ENCODE results near the gene PIK3CD. TPM values are rescaled to one million over a fixed set of nuclear protein-coding genes. Genes with fewer than 3 reads are reported as not detected.

The PIK3CD gene
- total and polyA plus RNA-seq, 10 of the 15 experiments (the other 5 are each of a cell fraction or from before 2014, with no cell fraction given) = 7.0 to 101 (median 51.1) TPM

DNA sequence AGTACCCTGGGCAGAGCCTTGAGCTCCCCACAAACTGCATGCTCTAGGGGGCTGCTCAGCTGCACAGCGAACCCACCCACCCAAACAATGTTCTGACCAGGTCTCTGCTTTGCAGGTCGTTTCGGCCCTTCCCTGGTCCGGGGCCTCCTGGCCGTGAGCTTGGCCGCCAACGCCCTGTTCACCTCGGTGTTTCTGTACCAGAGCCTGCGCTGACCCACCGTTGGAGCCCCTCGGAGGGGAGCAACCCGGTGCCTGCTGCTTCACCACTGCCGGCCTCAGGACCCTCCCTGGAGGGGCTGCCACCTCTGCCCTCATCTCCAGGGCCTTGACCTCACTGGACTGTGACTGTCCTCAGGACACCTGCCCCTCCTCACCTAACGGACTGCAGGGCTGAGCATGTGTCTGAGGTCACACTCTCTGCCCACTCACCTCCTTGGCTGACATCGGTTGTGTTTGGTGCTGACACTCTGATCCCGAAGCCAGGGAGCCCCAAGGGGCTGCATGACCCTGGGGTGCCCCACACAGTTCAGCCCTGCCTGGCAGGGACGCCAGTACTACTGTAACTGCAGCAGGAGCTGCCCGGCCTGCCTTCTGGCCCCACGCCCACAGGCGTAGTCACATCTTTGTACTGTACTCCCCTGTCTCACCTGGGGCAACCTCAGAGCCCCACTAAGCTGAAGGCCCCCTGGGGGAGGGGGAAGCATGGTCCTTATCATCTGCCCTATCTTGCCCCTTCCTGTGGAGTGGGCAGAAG lies 38.5 kb upstream of the PIK3CD start (continued):
- TF ChIP-seq, protein P1, sequence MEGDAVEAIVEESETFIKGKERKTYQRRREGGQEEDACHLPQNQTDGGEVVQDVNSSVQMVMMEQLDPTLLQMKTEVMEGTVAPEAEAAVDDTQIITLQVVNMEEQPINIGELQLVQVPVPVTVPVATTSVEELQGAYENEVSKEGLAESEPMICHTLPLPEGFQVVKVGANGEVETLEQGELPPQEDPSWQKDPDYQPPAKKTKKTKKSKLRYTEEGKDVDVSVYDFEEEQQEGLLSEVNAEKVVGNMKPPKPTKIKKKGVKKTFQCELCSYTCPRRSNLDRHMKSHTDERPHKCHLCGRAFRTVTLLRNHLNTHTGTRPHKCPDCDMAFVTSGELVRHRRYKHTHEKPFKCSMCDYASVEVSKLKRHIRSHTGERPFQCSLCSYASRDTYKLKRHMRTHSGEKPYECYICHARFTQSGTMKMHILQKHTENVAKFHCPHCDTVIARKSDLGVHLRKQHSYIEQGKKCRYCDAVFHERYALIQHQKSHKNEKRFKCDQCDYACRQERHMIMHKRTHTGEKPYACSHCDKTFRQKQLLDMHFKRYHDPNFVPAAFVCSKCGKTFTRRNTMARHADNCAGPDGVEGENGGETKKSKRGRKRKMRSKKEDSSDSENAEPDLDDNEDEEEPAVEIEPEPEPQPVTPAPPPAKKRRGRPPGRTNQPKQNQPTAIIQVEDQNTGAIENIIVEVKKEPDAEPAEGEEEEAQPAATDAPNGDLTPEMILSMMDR (IDR thresholded peaks at IDR 0.05 in 2 of 3, conservative IDR thresholded peaks at IDR 0.05 in 1 of 3; ENCODE audit: control insufficient read depth in 2 of 3, extremely low read depth in 1 of 3, insufficient read depth in 1 of 3, low read depth in 3 of 3, low read length in 3 of 3) = no peak
- no peak for TF ChIP-seq ZNF207 (IDR thresholded peaks at IDR 0.05; ENCODE audit: borderline replicate concordance)
- TF ChIP-seq SMC3 (IDR thresholded peaks at IDR 0.05; ENCODE audit: borderline replicate concordance, low read length) = no peak
- no peak for TF ChIP-seq TBL1XR1 (IDR thresholded peaks at IDR 0.05; ENCODE audit: low read depth, low read length)
- TF ChIP-seq ASH2L (IDR thresholded peaks at IDR 0.05; ENCODE audit: borderline replicate concordance, low read depth) = no peak
- no peak for TF ChIP-seq ATF7 (IDR thresholded peaks at IDR 0.05; ENCODE audit: low read depth)

DNA sequence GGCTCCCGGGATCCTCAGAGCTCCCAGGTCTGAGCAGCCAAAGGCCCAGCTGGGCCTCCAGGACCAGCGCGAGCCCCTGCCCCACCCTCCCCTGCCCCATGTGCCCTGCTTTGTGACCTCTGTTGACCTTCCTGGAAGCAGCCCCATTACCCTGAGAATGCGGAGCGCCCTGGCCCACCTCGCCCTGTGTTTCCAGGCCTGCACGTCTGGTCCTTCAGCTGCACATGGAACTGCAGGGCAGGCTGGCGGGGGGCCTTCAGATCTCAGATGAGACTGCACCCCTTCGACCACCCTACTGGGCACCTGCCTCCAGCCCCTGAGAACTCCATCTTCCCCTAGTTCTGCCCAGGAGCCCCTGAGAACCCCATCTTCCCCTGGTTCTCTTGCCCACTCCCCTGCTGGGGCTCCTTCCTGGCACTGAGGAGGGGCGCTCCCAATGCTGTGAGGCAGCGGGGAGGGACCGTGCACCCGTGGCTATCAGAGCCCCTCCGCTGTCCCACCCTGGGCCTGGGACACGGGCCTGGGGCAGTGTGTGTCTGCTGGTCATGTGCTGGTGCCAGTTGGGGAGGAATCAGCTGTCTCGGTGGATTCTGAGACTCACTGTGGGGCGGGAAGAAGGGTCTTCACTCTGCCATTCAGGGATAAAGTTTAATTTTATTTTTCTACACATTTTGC lies 37.8 kb upstream of the PIK3CD start:
- SMC1A ChIA-PET (ENCODE audit: uncharacterized antibody, unreplicated experiment) = interaction anchor here (0.6 to 2.8 kb wide), 2 partner anchors 168 to 254 kb away, joined by 3 to 9 read pairs; no protein-coding TSS in a partner anchor
- CTCF ChIA-PET = interaction anchor here (2.3 to 4.7 kb wide), 4 partner anchors 12 to 251 kb away, joined by 12 to 42 read pairs (median 24); no protein-coding TSS in a partner anchor
- WGBS (ENCODE audit: insufficient coverage, insufficient replicate concordance, low lambda C conversion rate, missing lambda C conversion rate) = 88% methylated on average over 14 of the region's 17 CpGs
- H3K27ac ChIP-seq (ENCODE audit: control insufficient read depth, insufficient read depth) = no peak overlapping the region
- H3K27me3 ChIP-seq (replicated peaks in 1 of 2; ENCODE audit: control insufficient read depth in 2 of 2, insufficient read depth in 2 of 2, low read length in 1 of 2) = no peaks in the 10 kb centered on the region
- no peak overlapping the region for H3K9ac ChIP-seq (ENCODE audit: control insufficient read depth, insufficient read depth, low read length)
- H3K79me2 ChIP-seq (ENCODE audit: control insufficient read depth, insufficient read depth, low read length) = no peaks in the 10 kb centered on the region
- H3K4me2 ChIP-seq (ENCODE audit: control insufficient read depth, insufficient read depth) = no peak overlapping the region
- H3K4me1 ChIP-seq (ENCODE audit: control insufficient read depth, insufficient read depth, low read length) = no peaks in the 10 kb centered on the region
- POLR2A ChIA-PET = no interaction called here
- RAD21 ChIA-PET (ENCODE audit: unreplicated experiment) = interaction anchor here (1.3 to 5.1 kb wide), 2 partner anchors 14 to 168 kb away, joined by 3 to 51 read pairs; no protein-coding TSS in a partner anchor
- no peaks in the 10 kb centered on the region for H4K20me1 ChIP-seq (ENCODE audit: control insufficient read depth, insufficient read depth)
- no peak overlapping the region for H2AFZ ChIP-seq (ENCODE audit: control insufficient read depth, low read depth, low read length)
- BruUV-seq (replicated peaks) = no TSS peak
- H3K4me3 ChIP-seq = no peak overlapping the region
- peaks cover 3 to 13% of the 10 kb centered on the region in 2 experiments; a peak in 3 of 4 replicates for H3K36me3 ChIP-seq (ENCODE audit: control insufficient read depth in 2 of 2, insufficient read depth in 2 of 2, low read length in 1 of 2)
- in situ Hi-C loops (cut with MboI) (no loop called here), intact Hi-C loops (cut with micrococcal nuclease; ENCODE audit: unreplicated experiment) (no loop called here)
- no peaks in the 10 kb centered on the region for H3K9me3 ChIP-seq (replicated peaks; ENCODE audit: control insufficient read depth, insufficient read depth, low read length)
- no peak for DNase-seq (ENCODE audit: low read depth, low spot score)
- FAIRE-seq = no peak
- no peak for ATAC-seq
- TF ChIP-seq ASH2L (IDR thresholded peaks at IDR 0.05; ENCODE audit: borderline replicate concordance, low read depth) = no peak
- no peak for TF ChIP-seq BCL11A (IDR thresholded peaks at IDR 0.05; ENCODE audit: low read depth, low read length)
- TF ChIP-seq POLR2A (IDR thresholded peaks at IDR 0.05; ENCODE audit: low read depth, low read length) = no peak
- no peak for TF ChIP-seq ZNF384 (IDR thresholded peaks at IDR 0.05; ENCODE audit: borderline replicate concordance, low read depth, low read length)
- no peak for TF ChIP-seq SIX5 (IDR thresholded peaks at IDR 0.05; ENCODE audit: low read depth, low read length, severe bottlenecking)
- TF ChIP-seq SMARCA5 (IDR thresholded peaks at IDR 0.05) = no peak
- TF ChIP-seq, protein P2, sequence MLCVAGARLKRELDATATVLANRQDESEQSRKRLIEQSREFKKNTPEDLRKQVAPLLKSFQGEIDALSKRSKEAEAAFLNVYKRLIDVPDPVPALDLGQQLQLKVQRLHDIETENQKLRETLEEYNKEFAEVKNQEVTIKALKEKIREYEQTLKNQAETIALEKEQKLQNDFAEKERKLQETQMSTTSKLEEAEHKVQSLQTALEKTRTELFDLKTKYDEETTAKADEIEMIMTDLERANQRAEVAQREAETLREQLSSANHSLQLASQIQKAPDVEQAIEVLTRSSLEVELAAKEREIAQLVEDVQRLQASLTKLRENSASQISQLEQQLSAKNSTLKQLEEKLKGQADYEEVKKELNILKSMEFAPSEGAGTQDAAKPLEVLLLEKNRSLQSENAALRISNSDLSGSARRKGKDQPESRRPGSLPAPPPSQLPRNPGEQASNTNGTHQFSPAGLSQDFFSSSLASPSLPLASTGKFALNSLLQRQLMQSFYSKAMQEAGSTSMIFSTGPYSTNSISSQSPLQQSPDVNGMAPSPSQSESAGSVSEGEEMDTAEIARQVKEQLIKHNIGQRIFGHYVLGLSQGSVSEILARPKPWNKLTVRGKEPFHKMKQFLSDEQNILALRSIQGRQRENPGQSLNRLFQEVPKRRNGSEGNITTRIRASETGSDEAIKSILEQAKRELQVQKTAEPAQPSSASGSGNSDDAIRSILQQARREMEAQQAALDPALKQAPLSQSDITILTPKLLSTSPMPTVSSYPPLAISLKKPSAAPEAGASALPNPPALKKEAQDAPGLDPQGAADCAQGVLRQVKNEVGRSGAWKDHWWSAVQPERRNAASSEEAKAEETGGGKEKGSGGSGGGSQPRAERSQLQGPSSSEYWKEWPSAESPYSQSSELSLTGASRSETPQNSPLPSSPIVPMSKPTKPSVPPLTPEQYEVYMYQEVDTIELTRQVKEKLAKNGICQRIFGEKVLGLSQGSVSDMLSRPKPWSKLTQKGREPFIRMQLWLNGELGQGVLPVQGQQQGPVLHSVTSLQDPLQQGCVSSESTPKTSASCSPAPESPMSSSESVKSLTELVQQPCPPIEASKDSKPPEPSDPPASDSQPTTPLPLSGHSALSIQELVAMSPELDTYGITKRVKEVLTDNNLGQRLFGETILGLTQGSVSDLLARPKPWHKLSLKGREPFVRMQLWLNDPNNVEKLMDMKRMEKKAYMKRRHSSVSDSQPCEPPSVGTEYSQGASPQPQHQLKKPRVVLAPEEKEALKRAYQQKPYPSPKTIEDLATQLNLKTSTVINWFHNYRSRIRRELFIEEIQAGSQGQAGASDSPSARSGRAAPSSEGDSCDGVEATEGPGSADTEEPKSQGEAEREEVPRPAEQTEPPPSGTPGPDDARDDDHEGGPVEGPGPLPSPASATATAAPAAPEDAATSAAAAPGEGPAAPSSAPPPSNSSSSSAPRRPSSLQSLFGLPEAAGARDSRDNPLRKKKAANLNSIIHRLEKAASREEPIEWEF (IDR thresholded peaks at IDR 0.05; ENCODE audit: insufficient replicate concordance, low read depth, low read length) = no peak
- no peak for TF ChIP-seq NR2F1 (conservative IDR thresholded peaks at IDR 0.05)
- no peak for TF ChIP-seq PAX5 (IDR thresholded peaks at IDR 0.05; ENCODE audit: borderline replicate concordance, low read depth, low read length)
- TF ChIP-seq MEF2B (IDR thresholded peaks at IDR 0.05; ENCODE audit: partially characterized antibody, poor library complexity, severe bottlenecking) = no peak
